ENCODE data around the gene GPX2.

GPX2 gene

DNA sequence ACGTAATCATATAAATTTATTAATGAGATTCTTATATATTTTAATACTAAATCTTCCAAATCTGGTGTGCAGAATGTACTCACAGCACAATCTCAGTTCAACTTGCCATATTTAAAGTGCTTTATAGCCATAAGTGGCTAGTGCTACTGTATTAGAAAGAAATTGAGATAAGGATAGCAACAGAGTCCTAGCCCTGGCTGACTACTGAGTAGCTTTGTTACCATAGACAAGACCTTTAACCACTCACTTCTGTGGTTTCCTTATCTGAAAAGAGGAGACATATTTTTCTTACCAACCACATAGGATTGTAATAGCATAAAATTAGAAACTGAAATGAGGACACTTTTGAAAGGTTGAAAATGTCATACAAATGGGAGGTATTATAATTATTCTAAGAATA, 30.3 kb downstream of the GPX2 start:
- FAIRE-seq, result no peak

- FAIRE-seq, result peak; percentile 52
These were observed 31.6 kb downstream of the GPX2 start for GRCh38 chr14:64910847-64911495.

DNA sequence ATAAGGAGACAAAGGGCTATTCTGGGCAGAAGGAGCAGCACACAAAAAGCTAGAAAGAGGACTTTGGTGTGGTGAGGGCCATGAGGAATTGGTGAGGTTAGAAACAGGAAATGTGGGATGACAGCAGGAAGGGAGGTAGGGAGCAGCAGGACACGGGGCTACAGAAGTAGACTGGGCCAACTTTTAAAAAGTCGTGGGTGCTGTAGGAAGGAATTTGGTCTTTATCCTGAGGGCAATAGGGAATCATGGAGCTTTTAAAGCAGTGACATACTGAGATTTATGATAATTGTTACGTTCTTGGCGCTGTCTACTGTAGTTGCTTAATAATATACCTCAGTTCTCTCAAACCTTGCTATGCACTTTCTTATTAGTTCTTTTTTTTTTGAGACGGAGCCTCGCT, 36.5 kb downstream of the GPX2 start:
- no peak for FAIRE-seq

DNA sequence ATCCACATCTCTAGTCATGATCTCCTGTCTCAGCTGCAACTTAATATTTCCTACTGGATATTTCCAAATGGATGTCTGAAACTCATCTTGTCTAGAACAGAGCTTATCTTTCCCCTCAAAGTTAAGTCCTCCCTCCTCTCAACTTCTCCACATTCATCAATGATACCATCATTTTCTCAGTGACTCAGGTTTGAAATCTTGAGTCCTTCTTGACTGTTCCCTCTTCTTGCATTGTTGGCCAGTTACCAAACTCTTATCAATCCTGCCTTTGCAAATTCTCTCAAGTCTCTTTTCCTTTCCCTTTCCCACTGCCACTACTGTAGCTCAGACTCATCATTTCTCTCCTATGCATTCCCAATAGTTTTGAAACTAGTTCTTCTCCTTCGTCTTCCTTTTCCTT, 42.6 kb downstream of the GPX2 start:
- no peak for FAIRE-seq

GRCh38 chr14:64891839-64892375, 50.6 kb downstream of the GPX2 start:
- peak; percentile 82 for FAIRE-seq

DNA sequence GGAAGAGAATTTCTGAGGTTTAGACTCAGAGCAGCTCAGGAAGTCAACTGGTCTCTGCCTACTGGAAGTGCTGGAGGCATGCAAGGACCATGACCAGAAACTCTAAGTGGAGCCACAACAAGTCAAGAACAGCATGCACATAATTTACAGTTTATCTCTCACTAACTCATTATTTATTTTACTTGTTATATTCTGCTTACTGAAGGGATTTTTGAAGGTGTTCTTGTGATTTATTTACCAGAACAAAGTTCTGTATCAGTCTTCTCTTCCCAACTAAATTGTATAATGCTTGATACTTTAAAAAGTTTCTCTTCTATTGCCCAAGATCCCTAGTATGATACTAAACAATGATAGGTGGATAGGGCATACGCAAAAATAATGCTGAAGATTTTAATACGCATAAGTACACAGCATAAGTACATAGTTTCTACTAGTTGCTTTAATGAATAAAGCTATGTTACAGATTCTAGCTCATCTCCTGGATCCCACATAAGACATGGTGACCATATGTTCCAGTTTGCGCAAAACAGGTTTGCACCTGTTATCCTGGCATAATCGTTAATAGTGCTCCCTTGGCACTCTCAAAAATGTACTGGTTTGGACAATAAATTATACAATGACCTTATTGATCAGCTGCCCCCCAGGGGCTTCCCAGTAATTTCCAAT, 51.2 kb downstream of the GPX2 start:
- FAIRE-seq, result no peak

GRCh38 chr14:64889352-64889751, 53.2 kb downstream of the GPX2 start:
- FAIRE-seq, result no peak

All from TTC549 (cell line).